Measurements from ENCODE around the gene PAK6.

The PAK6 gene

GRCh38 chr15:40251486-40252140, 12.8 kb downstream of the PAK6 start:
- DNase-seq (ENCODE audit: extremely low read depth, low read depth) = no peak
- no peak for TF ChIP-seq CTCF (IDR thresholded peaks at IDR 0.05; ENCODE audit: low read depth, low read length)

GRCh38 chr15:40252141-40252437, 13.2 kb downstream of the PAK6 start:
- no peak for TF ChIP-seq CTCF (IDR thresholded peaks at IDR 0.05; ENCODE audit: low read depth, low read length)
- DNase-seq (ENCODE audit: extremely low read depth, low read depth) = no peak

- DNase-seq (ENCODE audit: extremely low read depth, low read depth) = no peak
- TF ChIP-seq CTCF (IDR thresholded peaks at IDR 0.05; ENCODE audit: low read depth, low read length) = no peak
These were observed 13.7 kb downstream of the PAK6 start for GRCh38 chr15:40252438-40253166.

GRCh38 chr15:40253167-40253790, 14.4 kb downstream of the PAK6 start:
- TF ChIP-seq CTCF (IDR thresholded peaks at IDR 0.05; ENCODE audit: low read depth, low read length) = no peak
- no peak for DNase-seq (ENCODE audit: extremely low read depth, low read depth)

GRCh38 chr15:40254452-40254851, 15.6 kb downstream of the PAK6 start:
- TF ChIP-seq CTCF (IDR thresholded peaks at IDR 0.05; ENCODE audit: low read depth, low read length) = no peak
- DNase-seq (ENCODE audit: extremely low read depth, low read depth) = no peak

- TF ChIP-seq CTCF (IDR thresholded peaks at IDR 0.05; ENCODE audit: low read depth, low read length) = no peak
- no peak for DNase-seq (ENCODE audit: extremely low read depth, low read depth)
These were observed 16.2 kb downstream of the PAK6 start for GRCh38 chr15:40255033-40255432.

GRCh38 chr15:40256638-40257235, 17.9 kb downstream of the PAK6 start:
- TF ChIP-seq CTCF (IDR thresholded peaks at IDR 0.05; ENCODE audit: low read depth, low read length) = no peak
- no peak for DNase-seq (ENCODE audit: extremely low read depth, low read depth)
